Endodermal cell (in vitro differentiated cells): Measurements from ENCODE around the gene SPDEF. TPM values are rescaled to one million over a fixed set of nuclear protein-coding genes. Genes with fewer than 3 reads are reported as not detected.

Experiments
- DNase-seq: peaks from one replicate; pipeline ENCODE4 v3.0.0-alpha.2; 2017
- H3K27ac ChIP-seq: 2 replicates; pipeline ENCODE4 v1.5.1; 2013; ENCODE audit warnings: mild to moderate bottlenecking, low read depth, low read length, moderate library complexity
- H3K27me3 ChIP-seq: 2 replicates; pipeline ENCODE4 v1.6.1; 2013; ENCODE audit warnings: mild to moderate bottlenecking, low read length, moderate library complexity; ENCODE audit not compliant: insufficient read depth, control insufficient read depth, poor library complexity, severe bottlenecking
- H3K36me3 ChIP-seq: 2 replicates; pipeline ENCODE4 v1.7.0; 2013; ENCODE audit warnings: mild to moderate bottlenecking, low read length, moderate library complexity; ENCODE audit not compliant: control insufficient read depth, insufficient read depth
- H3K4me1 ChIP-seq: one replicate; pipeline ENCODE4 v1.7.0; 2013; ENCODE audit warnings: low read length; ENCODE audit not compliant: control insufficient read depth, insufficient read depth
- H3K4me3 ChIP-seq: 2 replicates; pipeline ENCODE4 v1.5.1; 2013; ENCODE audit warnings: mild to moderate bottlenecking, low read length, moderate library complexity
- H3K9ac ChIP-seq: 2 replicates; pipeline ENCODE4 v1.6.1; 2013; ENCODE audit warnings: mild to moderate bottlenecking, low read length, moderate library complexity; ENCODE audit not compliant: poor library complexity, severe bottlenecking; ENCODE audit errors: extremely low read depth
- H3K9me3 ChIP-seq: 2 replicates; pipeline ENCODE4 v1.6.1; 2013; ENCODE audit warnings: mild to moderate bottlenecking, low read length, moderate library complexity; ENCODE audit not compliant: control insufficient read depth
- H3K27ac Mint-ChIP-seq: 2 replicates; pipeline ENCODE4 v1.8.0; 2020; ENCODE audit warnings: mixed read lengths
- H3K27me3 Mint-ChIP-seq: 2 replicates; pipeline ENCODE4 v1.8.0; 2021; ENCODE audit warnings: mild to moderate bottlenecking, mixed read lengths; ENCODE audit not compliant: insufficient read depth
- H3K36me3 Mint-ChIP-seq: 2 replicates; pipeline ENCODE4 v1.8.0; 2020; ENCODE audit warnings: low read depth, mixed read lengths
- H3K4me1 Mint-ChIP-seq: 2 replicates; pipeline ENCODE4 v1.8.0; 2020; ENCODE audit warnings: mixed read lengths
- H3K4me3 Mint-ChIP-seq: 2 replicates; pipeline ENCODE4 v1.8.0; 2020; ENCODE audit warnings: mild to moderate bottlenecking, moderate library complexity, mixed read lengths
- H3K9me3 Mint-ChIP-seq: 2 replicates; pipeline ENCODE4 v1.8.0; 2020; ENCODE audit warnings: mild to moderate bottlenecking, mixed read lengths
- CTCF ChIP-seq: fragments of 200-600 bp; sonication (generic); conservative IDR thresholded peaks from 2 replicates; pipeline ENCODE4 v1.5.0; 2021; ENCODE audit warnings: antibody characterized with exemption, mild to moderate bottlenecking
- WGBS, 2 experiments: methylation state at CpG; one replicate each; pipeline versions ENCODE4 v1.1.5 to v1.1.7; 2013; ENCODE audit warnings: missing lambda C conversion rate in 2 of 2, mixed read lengths in 1 of 2; ENCODE audit not compliant: insufficient coverage in 1 of 2, insufficient read length in 1 of 2; 5-methylcytosine and 5-hydroxymethylcytosine counted together
- total RNA-seq, 2 donors: library from RNA; stranded (reverse); fragmentation: NEBNext Ultra II Directional in 1 of 2; extraction: Animal tissue kit (Norgen Biotek cat#: 25700) in 1 of 2; gene quantifications; 2 replicates in 1 of 2; 3 replicates in 1 of 2; pipeline ENCODE4 v1.2.1, GENCODE V29; 2021

Gene SPDEF
- total RNA-seq, 2 donors from 2014 or later = 1.1 to 2.6 TPM

GRCh38 chr6:34506718-34507117 lies 49.4 kb downstream of the SPDEF start:
- H3K9me3 Mint-ChIP-seq = peaks cover 16% of the 10 kb centered on the region
- no peak overlapping the region for H3K4me3 Mint-ChIP-seq
- WGBS, 2 experiments = 67 to 74% methylated on average over 1 to 5 of the region's 5 CpGs
- peaks cover 13% of the 10 kb centered on the region for H3K27me3 Mint-ChIP-seq
- Histone ChIP-seq H3K27me3 (no peaks in the 10 kb centered on the region), H3K9me3 (peaks cover 3% of the 10 kb centered on the region), H3K4me3 (no peak overlapping the region), H3K36me3 (no peaks in the 10 kb centered on the region), H3K27ac (no peak overlapping the region), H3K9ac (no peak overlapping the region), H3K4me1 (no peaks in the 10 kb centered on the region)
- DNase-seq = peak; percentile 58
- TF ChIP-seq CTCF = no peak
- H3K27ac Mint-ChIP-seq = peak overlapping the region; percentile 7
- peaks cover 1% of the 10 kb centered on the region for H3K36me3 Mint-ChIP-seq
- H3K4me1 Mint-ChIP-seq = peaks cover 12% of the 10 kb centered on the region

- Histone ChIP-seq H3K4me1 (no peaks in the 10 kb centered on the region), H3K27me3 (no peaks in the 10 kb centered on the region), H3K9me3 (peaks cover 19% of the 10 kb centered on the region), H3K27ac (no peak overlapping the region), H3K36me3 (no peaks in the 10 kb centered on the region), H3K4me3 (no peak overlapping the region), H3K9ac (no peak overlapping the region)
- Mint-ChIP-seq H3K27me3 (peaks cover 5% of the 10 kb centered on the region), H3K4me1 (no peaks in the 10 kb centered on the region), H3K27ac (no peak overlapping the region), H3K9me3 (peaks cover 29% of the 10 kb centered on the region), H3K36me3 (no peaks in the 10 kb centered on the region), H3K4me3 (no peak overlapping the region)
- TF ChIP-seq CTCF = no peak
- 91 to 95% methylated on average over 7 to 10 of the region's 10 CpGs for WGBS, 2 experiments
- DNase-seq = no peak
These were observed 58.7 kb downstream of the SPDEF start for GRCh38 chr6:34497411-34497810.

GRCh38 chr6:34496103-34496685 lies 59.9 kb downstream of the SPDEF start:
- 78 to 80% methylated on average over 7 to 9 of the region's 9 CpGs for WGBS, 2 experiments
- no peak overlapping the region for H3K27ac ChIP-seq
- TF ChIP-seq CTCF = no peak
- H3K36me3 ChIP-seq = no peaks in the 10 kb centered on the region
- H3K9ac ChIP-seq = no peak overlapping the region
- peaks cover 5% of the 10 kb centered on the region for H3K27me3 Mint-ChIP-seq
- H3K4me1 Mint-ChIP-seq = peaks cover 2% of the 10 kb centered on the region
- no peaks in the 10 kb centered on the region for H3K27me3 ChIP-seq
- H3K36me3 Mint-ChIP-seq = no peaks in the 10 kb centered on the region
- H3K4me1 ChIP-seq = peaks cover 2% of the 10 kb centered on the region
- DNase-seq = no peak
- H3K4me3 Mint-ChIP-seq = no peak overlapping the region
- no peak overlapping the region for H3K4me3 ChIP-seq
- peaks cover 22% of the 10 kb centered on the region for H3K9me3 Mint-ChIP-seq
- no peak overlapping the region for H3K27ac Mint-ChIP-seq
- peaks cover 16% of the 10 kb centered on the region for H3K9me3 ChIP-seq
